NCI-H1694 treated with DMSO at 0.1 percent for 48 hours (cell line): ENCODE measurements around the gene SPRY1.

Experiments
- DNase-seq: peaks from one replicate; lab custom pipeline; 2025; lab: John Stamatoyannopoulos, UW

Gene SPRY1, protein sequence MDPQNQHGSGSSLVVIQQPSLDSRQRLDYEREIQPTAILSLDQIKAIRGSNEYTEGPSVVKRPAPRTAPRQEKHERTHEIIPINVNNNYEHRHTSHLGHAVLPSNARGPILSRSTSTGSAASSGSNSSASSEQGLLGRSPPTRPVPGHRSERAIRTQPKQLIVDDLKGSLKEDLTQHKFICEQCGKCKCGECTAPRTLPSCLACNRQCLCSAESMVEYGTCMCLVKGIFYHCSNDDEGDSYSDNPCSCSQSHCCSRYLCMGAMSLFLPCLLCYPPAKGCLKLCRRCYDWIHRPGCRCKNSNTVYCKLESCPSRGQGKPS

DNA sequence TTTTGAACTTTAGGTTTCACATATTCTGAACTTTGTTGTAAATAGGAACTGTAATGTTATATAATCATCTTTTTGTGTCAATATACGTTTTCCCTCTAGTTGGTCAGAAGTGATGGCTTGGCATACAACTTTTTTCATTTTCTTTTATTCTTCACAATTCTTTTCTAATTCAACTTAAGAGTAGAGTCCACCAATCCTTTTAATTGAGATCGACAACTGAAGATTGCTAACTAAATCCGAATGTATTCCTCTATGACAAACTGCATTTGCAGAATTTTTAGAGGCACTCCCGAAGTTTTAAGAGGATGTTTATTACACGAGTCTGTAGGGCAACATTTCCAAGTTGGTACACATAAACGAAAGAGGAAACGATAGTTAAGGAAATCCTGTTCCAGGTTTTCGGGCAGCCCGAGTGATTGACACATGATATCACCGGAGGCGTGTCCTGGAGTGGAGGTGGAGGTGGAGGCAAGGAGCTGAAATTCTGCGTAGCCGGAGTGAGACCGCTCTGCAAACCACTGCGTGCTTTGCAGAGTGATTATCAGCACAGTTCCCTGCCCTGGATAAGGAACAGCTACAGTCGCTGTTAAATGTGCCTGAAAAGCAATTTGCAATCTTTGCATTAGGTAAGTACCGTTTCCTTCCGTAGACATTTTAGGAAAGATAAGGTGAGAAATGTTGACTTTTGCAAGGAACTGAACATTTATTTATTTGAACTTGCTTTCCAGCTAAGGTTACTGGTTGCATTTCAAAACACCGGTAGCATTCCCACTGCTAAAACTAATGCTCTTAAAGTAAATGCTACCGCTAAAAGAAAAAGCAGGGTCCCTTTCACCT, at the start of gene SPRY1:
TSS of gene SPRY1 (plus strand) at position 489 of the 837 bp plus-strand sequence. CDS start 4,797 bp downstream, outside the sequence.
- DNase-seq = peak; percentile 27

DNA sequence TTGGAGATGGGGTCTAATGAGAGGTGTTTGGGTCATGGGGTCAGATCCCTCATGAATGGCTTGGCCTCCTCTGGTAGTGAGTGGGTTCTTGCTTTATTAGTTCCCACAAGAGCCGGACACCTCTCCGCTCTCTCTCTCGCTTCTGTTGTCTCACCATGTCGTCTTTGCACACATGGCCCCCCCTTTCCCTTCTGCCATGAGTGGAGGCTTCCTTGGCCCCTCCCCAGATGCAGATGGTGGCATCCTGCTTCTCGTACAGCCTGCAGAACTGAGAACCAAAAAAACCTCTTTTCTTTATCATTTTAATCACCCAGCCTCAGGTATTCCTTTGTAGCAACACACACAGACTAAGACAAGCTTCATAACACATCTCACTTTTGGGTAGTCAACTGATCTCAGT, 49.6 kb upstream of the SPRY1 start:
- no peak for DNase-seq

DNA sequence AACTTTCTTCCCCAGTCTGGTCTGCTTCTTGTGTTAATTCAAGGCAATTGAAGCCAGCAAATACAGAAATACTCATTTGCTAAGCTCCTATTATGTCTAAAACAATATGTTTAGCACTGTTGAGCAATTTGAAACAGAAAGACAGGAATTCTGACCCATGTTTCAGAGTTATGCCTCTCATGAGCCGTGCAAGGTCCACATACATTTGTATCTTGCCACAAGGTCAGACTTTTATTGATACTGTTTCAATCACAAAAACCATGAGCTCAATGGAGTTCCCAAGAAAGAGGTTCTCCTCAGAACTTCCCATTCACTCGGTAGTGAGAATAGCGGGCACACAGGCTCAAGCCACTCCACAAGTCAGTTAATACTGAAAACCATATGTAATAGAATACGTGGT, 47.6 kb upstream of the SPRY1 start:
- no peak for DNase-seq

DNA sequence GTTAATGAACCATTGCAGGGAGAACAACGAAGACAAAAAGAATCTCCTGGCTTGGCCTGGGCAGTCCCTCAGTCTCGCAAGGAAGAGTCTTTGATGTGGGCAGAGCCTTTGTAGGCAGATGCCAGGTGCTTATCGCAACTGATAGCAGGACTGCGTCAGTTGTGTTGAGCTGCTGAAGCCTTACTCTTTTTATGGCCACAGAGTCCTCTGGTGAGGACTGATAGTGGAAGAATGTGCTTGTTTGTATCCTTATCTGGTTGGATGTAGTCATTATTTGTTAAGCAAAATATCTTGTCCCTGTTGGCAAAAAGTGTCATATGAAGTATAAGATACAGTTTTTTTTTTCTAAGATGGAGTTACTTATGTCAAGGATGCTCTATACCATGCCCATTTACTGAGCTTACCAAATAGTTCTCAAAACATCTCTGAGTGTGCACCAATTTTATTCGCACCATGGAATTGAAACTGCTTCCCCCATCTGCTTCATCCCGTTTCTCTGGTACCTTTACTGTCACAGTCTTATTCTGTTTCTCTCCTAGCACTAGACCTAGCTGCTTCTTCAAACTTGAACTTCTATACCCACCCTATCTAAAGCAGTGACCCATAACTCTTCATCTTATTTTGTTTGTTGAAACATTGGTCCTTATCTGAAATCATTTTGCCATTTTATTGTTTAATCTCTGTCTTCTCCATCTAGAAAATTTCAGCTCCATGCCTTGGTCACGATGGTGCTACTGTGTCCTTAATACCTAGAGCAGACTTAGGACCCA, 47.0 kb upstream of the SPRY1 start:
- no peak for DNase-seq

DNA sequence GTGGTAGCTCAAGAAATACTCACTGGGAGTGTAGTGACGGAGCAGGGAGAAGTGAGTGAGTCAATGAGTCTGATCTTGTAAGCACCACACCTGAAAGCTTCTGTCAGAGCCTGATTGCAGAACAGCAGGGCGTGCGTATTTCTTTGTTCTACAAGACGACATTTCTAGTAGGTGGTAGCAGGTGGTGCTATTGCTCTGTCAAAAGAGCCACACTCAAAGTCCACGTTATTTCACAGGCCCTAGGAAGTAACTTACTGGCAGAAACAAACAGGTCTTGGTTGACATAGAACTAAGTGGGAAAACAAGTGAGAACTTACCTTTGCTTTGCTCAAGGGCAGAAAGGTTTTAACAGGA, 46.4 kb upstream of the SPRY1 start:
- DNase-seq = no peak

DNA sequence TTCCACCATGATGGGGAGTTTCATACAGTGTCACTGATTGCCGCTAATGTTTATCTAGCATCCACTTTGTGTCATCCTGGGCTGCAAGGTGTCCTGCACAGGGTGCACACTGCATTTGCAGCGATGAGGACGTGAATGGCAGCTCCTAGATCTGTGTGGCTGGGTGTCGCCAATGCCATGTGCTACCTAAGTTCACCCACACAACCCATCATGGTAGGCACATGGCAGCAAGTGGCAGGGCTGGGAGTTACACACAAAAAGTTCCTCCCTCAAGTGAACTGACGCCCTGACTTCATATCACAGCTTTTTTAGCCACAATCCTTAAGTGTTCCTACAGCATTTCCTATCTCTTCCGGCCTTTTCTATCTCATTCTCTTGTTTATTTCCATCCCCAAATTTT, 45.9 kb upstream of the SPRY1 start:
- DNase-seq = no peak

DNA sequence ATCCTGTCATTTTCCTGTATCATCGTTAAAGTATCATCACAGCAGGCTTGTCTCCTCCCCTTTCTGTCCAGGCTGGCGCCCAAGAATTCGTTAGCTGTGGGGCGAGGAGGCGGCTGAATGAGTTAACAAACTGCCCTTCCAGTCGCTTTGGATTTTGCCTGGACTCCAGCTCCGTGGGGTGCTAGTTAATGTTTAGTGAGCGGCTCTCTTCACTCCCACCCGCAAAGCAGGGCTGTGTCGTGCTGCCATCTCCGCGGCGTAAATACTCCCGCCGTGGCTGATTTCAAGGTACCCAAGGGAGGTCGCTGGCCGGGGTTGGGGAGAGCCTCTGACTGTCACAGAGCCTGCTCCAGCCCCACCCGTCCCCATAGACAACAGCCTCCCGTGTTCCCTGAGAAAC, 44.9 kb upstream of the SPRY1 start:
- no peak for DNase-seq

DNA sequence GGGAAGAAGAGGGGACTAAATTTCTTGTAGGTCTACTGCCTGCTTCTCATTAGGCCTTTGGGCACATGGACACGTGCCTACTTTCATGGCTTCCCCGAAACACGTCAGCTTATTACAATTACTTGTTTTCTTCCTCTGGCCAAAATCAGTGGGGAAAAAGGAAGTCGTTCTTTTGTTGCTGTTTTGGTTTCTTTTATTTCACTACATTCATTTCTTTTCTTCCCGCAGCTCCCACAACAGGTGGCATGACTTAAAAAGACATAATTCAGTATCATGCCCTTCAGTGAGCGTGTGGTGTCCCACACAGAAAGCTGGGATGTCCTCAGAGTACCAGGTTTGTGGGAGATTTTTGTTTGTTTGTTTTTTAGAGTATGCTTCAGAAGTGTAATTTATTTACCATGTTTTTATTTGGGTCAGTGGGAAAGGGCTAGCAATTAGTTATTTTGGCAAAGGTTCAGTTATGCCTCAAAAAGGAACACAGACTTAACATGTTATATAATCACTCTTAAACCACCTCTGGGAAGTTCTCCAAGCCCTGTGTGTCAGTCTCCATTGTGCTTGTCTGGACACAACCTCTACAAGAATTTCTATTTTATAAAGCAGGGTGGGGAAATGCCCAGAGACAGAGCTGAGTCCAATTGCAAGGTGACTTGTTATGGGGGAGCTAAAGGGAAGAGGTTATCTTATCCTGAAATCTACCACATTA, 44.2 kb upstream of the SPRY1 start:
- no peak for DNase-seq

DNA sequence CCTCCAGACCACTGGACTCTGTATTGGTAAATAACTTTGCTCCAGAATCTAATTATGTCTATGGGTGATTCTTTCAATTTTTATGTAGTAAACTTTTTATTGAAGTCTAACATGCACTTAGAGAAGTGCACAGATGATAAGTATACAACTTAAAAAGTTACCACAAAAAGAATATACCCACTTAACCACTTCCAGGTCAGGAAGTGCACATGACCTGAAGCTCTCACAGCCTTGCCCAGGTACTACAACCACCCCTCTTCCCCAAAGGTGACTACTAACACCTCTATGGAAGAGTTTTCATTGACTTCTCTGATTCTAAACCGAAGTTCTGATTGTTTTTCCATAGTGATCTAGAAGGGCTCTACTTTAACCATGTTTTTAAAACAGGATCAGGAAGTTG, 43.6 kb upstream of the SPRY1 start:
- DNase-seq = no peak

DNA sequence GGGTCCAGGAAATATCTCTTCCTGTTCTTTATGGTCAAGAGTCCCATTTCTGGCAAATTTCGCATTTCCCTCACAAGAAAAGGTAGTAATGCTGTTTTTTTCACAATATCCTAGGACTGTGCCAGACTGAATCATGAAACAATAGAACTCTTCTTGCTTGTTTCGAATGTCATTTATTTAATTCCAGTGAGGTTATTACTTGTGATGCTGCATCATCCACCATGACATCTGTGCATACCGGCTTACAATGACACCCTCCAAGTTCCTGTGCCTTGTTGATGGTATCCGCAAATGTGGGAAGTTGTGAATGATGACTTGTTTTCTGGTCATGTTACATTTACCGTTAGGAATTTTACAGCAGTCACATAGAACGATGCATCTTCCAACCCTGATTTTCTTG, 42.9 kb upstream of the SPRY1 start:
- no peak for DNase-seq

DNA sequence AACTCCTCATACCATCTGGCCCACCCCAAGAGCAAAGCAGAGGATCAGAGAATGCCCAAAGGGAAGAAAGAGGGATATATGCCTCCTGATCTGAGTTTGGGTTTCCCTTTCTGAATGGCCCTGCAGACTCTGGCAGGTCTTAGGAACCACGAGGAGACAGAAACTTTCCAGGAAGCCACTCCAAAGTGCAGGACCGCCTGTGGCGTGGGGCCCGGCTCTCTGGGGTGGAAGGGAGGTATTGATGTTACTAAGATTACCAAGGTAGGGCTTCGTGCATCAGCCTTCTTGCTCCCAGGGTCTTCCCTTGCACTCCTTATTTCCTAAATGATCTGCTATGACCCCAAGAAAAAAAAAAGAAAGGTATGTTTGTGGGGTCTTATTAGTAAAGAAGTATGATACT, 41.9 kb upstream of the SPRY1 start:
- no peak for DNase-seq

DNA sequence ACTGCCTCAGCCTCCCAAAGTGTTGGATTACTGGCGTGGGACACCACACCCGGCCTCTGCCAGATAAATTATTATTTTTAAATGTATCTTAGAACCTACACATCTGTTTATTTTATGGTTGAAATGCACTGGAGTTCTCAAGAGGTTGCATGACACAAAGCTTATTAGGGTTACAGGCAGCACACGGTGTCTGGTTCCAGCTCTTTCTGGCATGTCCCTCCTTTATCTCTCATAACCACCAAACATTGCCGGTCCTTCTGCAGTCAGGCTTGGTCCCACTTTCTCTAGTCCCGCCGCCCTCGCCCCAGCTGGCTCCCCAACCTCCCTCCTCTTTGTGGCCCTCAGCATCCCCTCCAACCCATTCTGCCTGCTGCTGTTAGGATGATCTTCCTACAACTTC, 39.7 kb upstream of the SPRY1 start:
- DNase-seq = no peak

DNA sequence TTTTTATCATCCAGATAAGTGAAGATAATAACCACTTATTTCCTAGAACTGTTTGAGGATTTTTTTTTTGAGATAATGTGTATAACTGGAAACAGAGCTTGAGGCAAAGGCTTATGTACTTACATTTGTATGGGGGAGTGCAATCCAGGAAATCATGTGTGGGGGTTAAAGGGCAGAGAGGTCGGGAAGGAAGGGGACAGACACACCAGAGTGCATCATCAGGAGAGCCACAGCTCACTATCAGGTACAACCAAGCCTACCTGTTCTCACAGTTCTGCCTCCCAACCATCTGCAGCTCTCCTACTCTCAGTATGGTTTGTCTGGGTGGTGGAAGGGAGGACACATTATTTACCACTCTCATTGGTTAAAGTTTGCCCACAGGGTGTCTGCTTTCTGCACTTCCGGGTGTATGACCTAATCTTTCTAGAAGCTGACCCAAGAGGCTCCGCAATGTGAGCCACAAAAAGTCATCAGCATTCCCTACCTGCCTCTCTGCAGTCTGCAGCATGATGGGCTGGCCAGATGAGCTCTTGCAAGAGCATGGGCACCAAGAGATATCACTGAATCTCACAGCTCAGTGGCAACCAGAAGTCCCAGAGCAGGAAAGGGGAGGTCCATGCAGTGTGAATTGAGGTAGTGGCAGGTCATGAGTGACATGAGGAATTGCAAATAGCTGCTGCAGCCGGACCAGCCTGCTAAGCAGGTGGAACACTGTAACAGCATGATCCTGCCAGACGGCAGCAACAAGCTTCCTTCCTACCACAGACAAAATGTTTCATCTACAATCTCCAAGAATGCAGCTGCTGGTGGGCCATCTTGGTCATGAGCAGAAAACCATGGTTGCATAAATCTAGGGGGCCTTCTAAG, 36.9 kb upstream of the SPRY1 start:
- no peak for DNase-seq

DNA sequence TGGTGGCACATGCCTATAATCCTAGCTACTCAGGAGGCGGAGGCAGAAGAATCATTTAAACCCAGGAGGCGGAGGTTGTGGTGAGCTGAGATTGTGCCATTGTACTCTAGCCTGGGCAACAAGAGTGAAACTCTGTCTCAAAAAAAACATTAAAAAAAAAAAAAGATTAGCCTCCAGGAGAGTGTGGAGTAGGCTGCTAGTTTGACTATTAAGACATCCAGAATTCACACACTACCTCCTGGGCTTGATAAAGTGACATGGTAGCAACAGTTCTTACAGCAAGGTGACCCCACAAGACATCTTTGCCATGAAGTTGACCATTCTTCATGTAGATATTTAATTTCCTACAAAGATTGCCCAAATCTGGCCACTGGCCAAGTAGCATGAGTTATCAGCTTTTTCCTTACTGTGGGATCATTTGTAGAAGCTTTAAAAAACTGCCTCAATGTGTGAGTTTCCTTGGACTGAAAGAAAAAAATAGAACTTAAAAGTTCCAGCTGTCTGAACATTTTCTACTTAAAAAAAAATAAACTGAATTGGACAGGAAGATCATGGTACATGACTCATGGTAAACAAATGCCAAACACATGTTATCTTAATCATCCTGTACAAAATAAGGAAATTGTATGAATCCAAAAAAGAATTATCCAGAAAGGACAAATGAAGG, 35.3 kb upstream of the SPRY1 start:
- DNase-seq = no peak

DNA sequence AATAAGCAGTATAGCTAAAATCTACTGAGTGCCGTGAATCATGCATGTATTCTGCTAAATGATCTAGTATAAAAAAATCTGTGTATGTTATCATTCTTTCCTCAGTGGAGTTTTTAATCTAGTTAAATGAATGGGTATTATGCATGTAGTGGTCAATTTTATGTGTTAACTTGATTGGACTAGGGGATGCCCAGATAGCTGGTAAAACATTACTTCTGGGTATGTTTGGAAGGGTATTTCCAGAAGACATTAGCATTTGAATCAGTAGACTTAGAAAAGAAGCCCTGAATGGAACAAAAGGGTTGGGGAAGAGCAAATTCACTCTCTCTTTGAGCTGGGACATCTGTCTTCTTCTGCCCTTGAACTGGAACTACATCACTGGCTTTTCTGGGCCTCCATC, 34.5 kb upstream of the SPRY1 start:
- no peak for DNase-seq

DNA sequence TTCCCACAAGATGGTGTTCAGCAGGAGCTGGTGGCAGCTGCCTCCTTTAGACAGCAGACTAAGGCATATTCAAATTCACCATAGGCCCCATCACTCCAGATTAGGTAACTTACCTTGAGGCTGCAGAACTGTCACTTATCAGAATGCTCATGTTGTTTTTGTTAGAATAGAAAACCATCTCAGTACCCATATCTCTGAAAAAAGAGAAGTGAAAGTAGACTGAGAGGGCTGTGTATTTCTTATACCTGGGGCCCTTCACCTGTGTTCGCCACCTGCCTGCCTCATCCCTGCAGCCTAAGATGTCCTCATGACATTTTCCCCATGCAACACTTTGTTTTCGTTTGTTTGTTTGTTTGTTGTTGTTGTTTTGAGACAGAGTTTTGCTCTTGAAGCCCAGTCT, 32.9 kb upstream of the SPRY1 start:
- no peak for DNase-seq

DNA sequence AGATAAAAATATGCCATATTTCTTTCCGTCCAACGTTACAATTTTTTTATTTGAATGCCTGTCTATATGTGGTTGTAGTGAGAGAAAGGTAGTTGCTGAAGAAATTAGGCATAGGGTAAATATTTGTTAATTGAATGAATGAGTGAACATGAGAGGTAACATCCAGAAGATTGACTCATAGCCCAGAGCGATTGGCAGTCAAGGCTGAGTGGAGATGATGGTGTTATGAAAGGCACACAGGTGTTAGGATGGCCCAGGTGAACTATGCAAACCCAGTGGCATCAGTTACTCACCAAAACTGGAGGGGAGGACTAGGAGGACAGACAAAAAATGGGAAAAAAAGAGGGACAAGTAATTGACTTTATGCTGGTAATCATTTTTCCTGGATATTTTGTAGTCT, 31.7 kb upstream of the SPRY1 start:
- DNase-seq = no peak

DNA sequence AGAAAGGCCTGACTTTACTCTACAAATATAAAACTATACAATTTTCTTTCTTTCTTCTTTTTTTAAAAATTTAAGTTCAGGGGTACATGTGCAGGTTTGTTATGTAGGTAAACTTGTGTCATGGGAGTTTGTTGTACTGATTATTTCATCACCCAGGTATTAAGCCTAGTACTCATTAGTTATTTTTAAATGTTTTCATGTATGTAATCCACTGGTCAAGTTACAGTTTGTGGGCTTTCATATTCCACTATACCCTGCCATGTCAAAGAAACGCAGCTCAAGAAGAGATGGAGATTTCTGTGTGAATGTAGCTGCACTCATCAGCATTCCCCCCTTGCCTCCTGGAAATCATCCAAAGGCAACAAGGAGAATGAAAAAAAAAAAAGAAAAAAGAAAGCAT, 31.2 kb upstream of the SPRY1 start:
- DNase-seq = no peak

DNA sequence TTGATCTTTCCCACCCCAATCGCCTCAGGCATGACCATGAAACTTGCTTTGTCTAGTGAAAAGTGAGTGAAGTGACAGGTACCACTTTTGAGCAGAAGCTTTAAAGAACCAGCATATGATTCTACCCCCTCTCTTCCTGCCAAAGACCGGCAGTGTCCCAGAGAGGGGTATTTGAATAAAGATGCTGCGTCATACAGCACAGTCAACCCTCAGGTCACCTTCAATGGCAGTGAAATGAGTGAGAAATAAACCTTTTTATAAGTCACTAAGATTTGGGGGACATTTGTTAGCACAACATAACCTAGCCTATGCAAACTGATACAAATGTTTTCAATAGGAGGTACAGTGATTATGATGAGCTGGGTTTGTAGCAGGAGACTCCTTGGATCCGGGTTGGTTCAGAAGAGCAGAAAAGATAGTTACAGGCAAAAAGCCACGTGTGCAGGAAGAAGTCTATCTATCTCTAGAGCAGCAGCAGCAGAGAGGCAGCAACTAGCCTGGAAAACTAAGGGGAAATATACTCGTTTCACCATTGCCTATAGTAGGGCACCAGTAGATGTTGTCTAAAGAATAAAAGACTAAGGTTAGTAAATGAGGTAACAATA, 30.3 kb upstream of the SPRY1 start:
- DNase-seq = no peak

DNA sequence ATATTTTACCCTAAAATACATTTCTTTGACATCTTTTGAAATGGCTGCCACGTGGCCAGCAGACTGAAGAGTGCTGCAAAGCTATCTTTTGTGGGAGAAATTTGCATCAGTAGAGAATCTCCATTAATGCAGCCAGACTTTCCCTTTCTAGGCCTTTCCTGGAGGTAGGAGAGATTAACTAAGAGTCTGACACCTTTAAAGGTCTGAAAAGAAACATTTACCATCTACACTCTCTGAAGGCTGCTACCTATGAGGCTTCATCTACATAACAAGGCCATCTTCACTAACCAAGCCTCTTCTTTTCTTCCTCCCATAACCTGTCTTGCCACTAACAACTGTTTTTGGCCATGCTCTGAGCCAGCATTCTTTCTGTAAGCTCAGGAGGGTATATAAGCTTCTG, 17.8 kb upstream of the SPRY1 start:
- DNase-seq = no peak
